ENCODE results near the gene KCNK18. TPM values are rescaled to one million over a fixed set of nuclear protein-coding genes. Genes with fewer than 3 reads are reported as not detected.

Gene KCNK18
- total RNA-seq, 6 experiments from 2014 or later: not detected

DNA sequence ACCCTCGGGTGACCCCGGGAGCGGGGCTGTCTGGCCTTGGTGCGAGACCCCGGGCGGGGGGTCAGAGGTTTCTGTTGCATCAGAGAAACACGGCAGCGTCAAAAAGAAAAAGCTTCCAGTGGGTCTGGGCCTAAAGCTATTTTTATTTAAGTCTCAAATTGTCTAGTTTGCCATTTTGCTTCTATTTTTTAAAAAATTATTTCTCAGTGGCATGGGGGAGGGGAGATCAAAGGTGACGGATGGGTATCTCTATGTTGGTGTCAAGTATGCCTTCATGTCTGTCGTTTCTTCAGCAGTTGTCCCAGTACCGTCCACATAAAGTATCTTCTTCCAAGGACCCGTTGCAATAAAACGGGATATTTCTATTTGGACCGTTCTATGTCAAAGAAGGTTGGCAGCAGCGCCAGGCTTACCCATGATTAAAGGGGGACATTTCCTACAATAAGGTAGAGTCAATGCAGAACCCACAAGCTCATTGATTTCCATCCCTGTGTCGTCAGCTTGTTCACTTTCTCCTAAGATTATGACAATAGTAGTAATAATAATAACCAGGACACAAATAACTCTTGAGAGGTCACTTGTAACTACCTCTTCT is 33.2 kb upstream of the KCNK18 start:
- TF ChIP-seq POLR2A (IDR thresholded peaks at IDR 0.05): no peak
- TF ChIP-seq, protein P1, sequence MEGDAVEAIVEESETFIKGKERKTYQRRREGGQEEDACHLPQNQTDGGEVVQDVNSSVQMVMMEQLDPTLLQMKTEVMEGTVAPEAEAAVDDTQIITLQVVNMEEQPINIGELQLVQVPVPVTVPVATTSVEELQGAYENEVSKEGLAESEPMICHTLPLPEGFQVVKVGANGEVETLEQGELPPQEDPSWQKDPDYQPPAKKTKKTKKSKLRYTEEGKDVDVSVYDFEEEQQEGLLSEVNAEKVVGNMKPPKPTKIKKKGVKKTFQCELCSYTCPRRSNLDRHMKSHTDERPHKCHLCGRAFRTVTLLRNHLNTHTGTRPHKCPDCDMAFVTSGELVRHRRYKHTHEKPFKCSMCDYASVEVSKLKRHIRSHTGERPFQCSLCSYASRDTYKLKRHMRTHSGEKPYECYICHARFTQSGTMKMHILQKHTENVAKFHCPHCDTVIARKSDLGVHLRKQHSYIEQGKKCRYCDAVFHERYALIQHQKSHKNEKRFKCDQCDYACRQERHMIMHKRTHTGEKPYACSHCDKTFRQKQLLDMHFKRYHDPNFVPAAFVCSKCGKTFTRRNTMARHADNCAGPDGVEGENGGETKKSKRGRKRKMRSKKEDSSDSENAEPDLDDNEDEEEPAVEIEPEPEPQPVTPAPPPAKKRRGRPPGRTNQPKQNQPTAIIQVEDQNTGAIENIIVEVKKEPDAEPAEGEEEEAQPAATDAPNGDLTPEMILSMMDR (IDR thresholded peaks at IDR 0.05): no peak
- ATAC-seq (no peak), DNase-seq (no peak)
- H3K9me3 ChIP-seq: no peaks in the 10 kb centered on the region
- WGBS (ENCODE audit: insufficient coverage, low coverage, low lambda C conversion rate, missing lambda C conversion rate): 15% methylated on average over 16 of the region's 16 CpGs
- H3K36me3 ChIP-seq: no peaks in the 10 kb centered on the region
- H3K4me1 ChIP-seq: peaks cover 0 to 24% (median 0%) of the 10 kb centered on the region in 4 donors
- H3K27ac ChIP-seq: no peak overlapping the region
- intact Hi-C loops (cut with DNase I): no loop called here
- peaks cover 20 to 74% of the 10 kb centered on the region in 2 donors for H3K27me3 ChIP-seq
- no peak overlapping the region for H3K4me3 ChIP-seq

DNA sequence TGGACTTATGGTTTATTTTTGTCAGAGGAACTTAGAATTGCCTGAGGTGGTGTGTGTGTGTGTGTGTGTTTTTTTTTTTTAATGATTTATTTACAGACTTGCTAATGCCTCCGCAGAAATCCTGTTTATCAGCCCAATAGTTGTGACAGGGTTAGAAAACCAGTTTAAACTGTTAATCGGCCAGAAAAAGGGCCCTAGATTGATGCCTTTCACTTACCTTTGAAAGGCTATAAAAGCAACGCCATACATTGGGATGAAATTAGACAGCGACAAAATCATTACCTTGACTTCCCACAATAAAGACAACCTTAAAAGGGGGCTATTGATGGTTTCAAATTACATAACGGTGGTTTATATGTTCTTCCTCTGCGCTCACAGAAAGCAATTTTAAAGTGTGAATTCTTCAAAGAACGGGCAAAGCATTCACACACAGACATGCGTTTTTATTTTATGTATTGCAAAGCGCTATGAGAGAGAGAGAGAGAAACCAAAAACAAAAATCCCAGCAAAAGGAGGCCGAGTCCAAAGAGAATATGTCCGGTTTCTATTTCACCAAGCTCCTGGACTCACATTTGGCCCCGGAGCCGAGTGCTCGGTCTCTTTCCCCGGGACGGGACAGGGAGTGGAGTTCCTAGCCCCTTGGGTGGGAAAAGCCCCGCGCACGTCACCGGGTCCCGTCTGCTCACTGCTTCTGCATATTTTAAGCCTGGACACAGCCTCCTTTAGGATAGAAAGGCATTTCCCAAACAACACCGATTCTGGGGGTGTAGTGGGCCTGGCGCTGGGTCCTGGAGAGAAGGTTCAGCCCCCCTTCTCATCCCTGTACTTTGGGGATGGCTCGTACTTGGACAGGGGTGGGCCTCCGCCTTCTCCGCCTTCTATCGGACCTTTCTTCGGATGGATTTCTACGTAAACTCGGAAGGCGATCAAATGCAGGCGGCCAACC is 32.4 kb upstream of the KCNK18 start:
- TF ChIP-seq, protein P1 (IDR thresholded peaks at IDR 0.05): no peak
- TF ChIP-seq POLR2A (IDR thresholded peaks at IDR 0.05): no peak
- Histone ChIP-seq H3K27ac (no peak overlapping the region), H3K36me3 (no peaks in the 10 kb centered on the region), H3K27me3 (peaks cover 20 to 72% of the 10 kb centered on the region in 2 donors), H3K4me1 (peaks cover 0 to 24% (median 0%) of the 10 kb centered on the region in 4 donors), H3K4me3 (peak overlapping the region in 1 of 3 donors; percentile 21), H3K9me3 (no peaks in the 10 kb centered on the region)
- intact Hi-C loops (cut with DNase I): loop anchor here in 1 of 2 donors (5.0 kb wide), 1 partner anchor 373 kb away; no protein-coding TSS in a partner anchor
- no peak for DNase-seq
- peak in 1 of 4 donors; percentile 8 for ATAC-seq
- 6% methylated on average over 28 of the region's 32 CpGs for WGBS (ENCODE audit: insufficient coverage, low coverage, low lambda C conversion rate, missing lambda C conversion rate)

DNA sequence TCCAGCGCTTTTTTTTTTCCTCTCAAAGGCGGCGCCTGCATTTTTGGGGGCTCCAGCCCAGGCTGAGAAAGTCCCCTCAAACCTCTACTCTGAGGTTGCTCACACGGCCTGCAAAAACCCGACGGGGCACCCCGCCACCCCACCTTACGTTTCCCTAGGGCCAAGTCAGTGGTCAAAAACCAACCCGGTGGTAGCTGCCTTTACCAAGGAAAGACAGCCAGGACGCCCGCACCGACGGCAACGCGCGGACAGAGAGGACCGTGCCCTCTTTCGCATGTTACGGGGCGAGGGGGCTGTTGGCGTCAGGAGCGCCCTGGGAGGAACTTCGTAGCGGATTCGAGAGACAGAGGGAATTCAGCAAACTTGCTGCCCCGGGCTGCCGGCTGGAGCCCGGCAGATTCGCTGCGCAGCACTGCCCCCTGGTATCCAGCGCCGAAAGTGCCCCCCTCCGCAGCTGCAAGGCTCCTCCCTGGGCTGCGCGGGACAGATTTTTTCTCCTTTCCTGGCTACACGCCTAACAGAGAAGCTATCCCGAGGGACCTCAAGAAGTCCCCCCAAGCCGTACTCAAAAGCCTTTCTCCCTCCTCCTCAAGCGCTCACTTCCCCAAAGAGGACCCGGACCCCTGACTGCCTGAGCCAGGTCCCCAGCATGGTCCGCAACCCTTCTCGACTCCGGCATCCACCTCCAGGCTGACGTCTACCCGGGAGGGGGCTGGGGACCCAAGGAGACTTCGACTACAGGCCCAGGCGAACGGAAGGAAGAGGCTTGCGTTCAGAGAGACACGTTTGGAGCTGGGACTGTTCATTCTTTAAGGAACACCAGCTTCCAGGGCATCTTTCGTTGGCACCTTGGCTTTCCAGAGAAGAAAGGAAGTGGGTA is 31.5 kb upstream of the KCNK18 start:
- ATAC-seq: peak; percentile 71 to 84 (median 80)
- no peak for TF ChIP-seq POLR2A (IDR thresholded peaks at IDR 0.05)
- TF ChIP-seq, protein P1 (IDR thresholded peaks at IDR 0.05): peak; percentile 46 to 61 (median 56)
- H3K27ac ChIP-seq: no peak overlapping the region
- no peak overlapping the region for H3K4me3 ChIP-seq
- peak; percentile 50 to 62 (median 59) for DNase-seq
- no peaks in the 10 kb centered on the region for H3K9me3 ChIP-seq
- peaks cover 17 to 75% of the 10 kb centered on the region in 2 donors for H3K27me3 ChIP-seq
- peaks cover 0 to 24% (median 0%) of the 10 kb centered on the region in 4 donors for H3K4me1 ChIP-seq
- H3K36me3 ChIP-seq: no peaks in the 10 kb centered on the region
- under 1% methylated on average over 19 of the region's 51 CpGs for WGBS (ENCODE audit: insufficient coverage, low coverage, low lambda C conversion rate, missing lambda C conversion rate)
- intact Hi-C loops (cut with DNase I): loop anchor here in 1 of 2 donors (5.0 kb wide), 1 partner anchor 373 kb away; no protein-coding TSS in a partner anchor

Measured in right lobe of liver (tissue), 6 donors.